Stimulated activated naive CD8-positive, alpha-beta T cell treated with anti-CD3 and anti-CD28 coated beads, Interleukin-15, Interleukin-2, amounts not matched to agents 100 ng/mL and 50 ng/mL, for 24 hours (primary cell): Measurements from ENCODE around the gene CDCA8.

Source experiments
- H3K27ac Mint-ChIP-seq: one replicate; pipeline ENCODE4 v1.8.0; 2021; ENCODE audit warnings: mild to moderate bottlenecking, mixed read lengths
- H3K27me3 Mint-ChIP-seq: one replicate; pipeline ENCODE4 v1.8.0; 2021; ENCODE audit warnings: mixed read lengths
- H3K36me3 Mint-ChIP-seq: one replicate; pipeline ENCODE4 v1.8.0; 2021; ENCODE audit warnings: low read depth, mixed read lengths
- H3K4me1 Mint-ChIP-seq: one replicate; pipeline ENCODE4 v1.8.0; 2021; ENCODE audit warnings: low read depth, mixed read lengths
- H3K4me3 Mint-ChIP-seq: one replicate; pipeline ENCODE4 v1.8.0; 2021; ENCODE audit warnings: mild to moderate bottlenecking, mixed read lengths
- H3K9me3 Mint-ChIP-seq: one replicate; pipeline ENCODE4 v1.8.0; 2021; ENCODE audit warnings: mixed read lengths

CDCA8 gene

DNA sequence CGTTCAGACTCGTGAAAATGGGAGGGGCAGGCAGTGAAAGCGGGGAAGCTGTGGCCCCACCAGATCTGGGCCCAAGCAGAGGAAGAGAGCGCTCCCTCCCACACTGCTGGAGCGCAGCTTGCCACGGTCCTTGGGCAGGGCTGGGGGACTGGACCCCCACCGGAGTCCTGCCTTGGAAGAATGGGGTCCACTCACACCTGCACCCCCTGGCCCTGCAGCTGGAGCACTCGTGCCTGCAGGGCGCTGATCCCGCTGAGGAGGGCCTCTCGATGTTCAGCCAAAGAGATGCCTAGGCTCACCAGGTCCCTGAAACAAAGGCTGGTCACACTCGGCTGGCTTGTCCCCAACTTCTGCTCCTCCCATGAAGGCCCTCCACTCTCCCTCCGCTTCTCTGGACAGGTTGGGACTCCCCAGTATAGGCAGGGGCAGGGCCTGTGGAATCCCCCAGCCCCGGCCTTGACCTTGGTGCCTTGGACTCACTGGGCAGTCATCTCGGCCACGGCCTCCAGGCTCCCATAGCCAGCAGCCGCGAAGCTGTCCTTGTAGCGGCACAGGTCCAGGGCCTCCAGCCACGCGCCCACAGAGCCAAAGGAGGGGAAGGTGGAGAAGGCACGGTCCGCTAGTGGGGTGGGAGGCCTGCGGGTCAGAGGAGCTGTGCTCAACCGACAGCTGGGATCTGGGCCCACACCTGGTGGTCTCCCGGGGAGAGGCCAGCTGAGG, 26.0 kb downstream of the CDCA8 start:
- H3K36me3 Mint-ChIP-seq: no peaks in the 10 kb centered on the region
- H3K27me3 Mint-ChIP-seq: no peaks in the 10 kb centered on the region
- H3K4me1 Mint-ChIP-seq: no peaks in the 10 kb centered on the region
- H3K27ac Mint-ChIP-seq: no peak overlapping the region
- no peak overlapping the region for H3K4me3 Mint-ChIP-seq
- H3K9me3 Mint-ChIP-seq: no peaks in the 10 kb centered on the region

- H3K27me3 Mint-ChIP-seq: no peaks in the 10 kb centered on the region
- H3K36me3 Mint-ChIP-seq: no peaks in the 10 kb centered on the region
- no peaks in the 10 kb centered on the region for H3K9me3 Mint-ChIP-seq
- no peak overlapping the region for H3K4me3 Mint-ChIP-seq
- H3K4me1 Mint-ChIP-seq: no peaks in the 10 kb centered on the region
- no peak overlapping the region for H3K27ac Mint-ChIP-seq
Observed at GRCh38 chr1:37718901-37719571, 26.7 kb downstream of the CDCA8 start.

DNA sequence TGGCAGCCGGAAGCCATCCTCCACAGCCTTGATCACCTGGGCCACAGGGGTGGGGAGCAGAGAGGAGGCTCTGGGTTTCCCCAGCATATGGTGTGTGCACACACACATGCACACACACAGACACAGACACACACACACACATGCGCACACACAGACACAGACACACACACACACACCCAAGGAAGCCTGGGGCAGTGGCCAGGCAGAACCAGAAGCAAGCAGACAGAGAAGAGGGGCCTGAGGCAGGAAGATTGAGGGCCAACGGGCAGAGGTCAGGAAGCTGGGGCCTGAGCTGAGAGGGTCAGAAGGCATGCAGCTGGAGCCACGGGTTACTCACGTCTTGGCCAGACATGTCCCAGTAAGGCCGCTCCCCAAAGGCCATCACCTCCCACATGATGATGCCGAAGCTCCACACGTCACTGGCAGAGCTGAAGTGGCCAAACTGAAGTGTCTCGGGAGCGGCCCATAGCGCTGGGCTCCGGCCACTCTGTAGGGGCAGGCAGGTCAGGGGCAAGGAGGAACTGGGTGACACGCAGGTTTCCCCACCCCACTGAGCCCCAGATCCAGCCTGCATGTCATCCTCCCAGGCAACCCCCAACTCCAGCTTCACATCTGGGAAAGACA, 27.4 kb downstream of the CDCA8 start:
- H3K27ac Mint-ChIP-seq: no peak overlapping the region
- H3K9me3 Mint-ChIP-seq: no peaks in the 10 kb centered on the region
- no peaks in the 10 kb centered on the region for H3K36me3 Mint-ChIP-seq
- no peak overlapping the region for H3K4me3 Mint-ChIP-seq
- peaks cover 5% of the 10 kb centered on the region for H3K27me3 Mint-ChIP-seq
- H3K4me1 Mint-ChIP-seq: no peaks in the 10 kb centered on the region

- Mint-ChIP-seq H3K4me3 (no peak overlapping the region), H3K4me1 (no peaks in the 10 kb centered on the region), H3K9me3 (no peaks in the 10 kb centered on the region), H3K27me3 (peaks cover 13% of the 10 kb centered on the region), H3K27ac (no peak overlapping the region), H3K36me3 (no peaks in the 10 kb centered on the region)
Observed at GRCh38 chr1:37720231-37721130, 28.2 kb downstream of the CDCA8 start.

DNA sequence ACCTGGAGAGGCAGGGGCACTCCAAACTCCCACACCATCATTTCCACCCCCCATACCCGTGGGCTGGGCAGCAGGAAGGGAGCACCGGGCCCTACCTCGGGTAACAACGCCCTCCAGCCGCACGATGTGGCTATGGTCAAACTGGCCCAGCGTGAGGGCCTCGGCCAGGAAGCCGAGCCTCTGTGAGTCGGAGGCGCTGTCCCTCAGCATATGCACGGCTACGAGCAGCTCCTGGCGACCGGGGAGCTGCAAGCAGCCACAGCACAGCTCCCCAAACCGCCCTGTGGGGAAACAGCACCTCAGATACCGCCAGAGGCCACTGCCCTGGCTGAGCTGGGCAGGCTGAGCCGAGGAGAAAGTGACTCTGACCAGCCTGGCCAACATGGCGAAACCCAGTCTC, 29.2 kb downstream of the CDCA8 start:
- peaks cover 15% of the 10 kb centered on the region for H3K27me3 Mint-ChIP-seq
- no peak overlapping the region for H3K27ac Mint-ChIP-seq
- no peak overlapping the region for H3K4me3 Mint-ChIP-seq
- no peaks in the 10 kb centered on the region for H3K9me3 Mint-ChIP-seq
- no peaks in the 10 kb centered on the region for H3K36me3 Mint-ChIP-seq
- no peaks in the 10 kb centered on the region for H3K4me1 Mint-ChIP-seq

- H3K27me3 Mint-ChIP-seq: peaks cover 15% of the 10 kb centered on the region
- no peaks in the 10 kb centered on the region for H3K36me3 Mint-ChIP-seq
- H3K27ac Mint-ChIP-seq: no peak overlapping the region
- H3K9me3 Mint-ChIP-seq: no peaks in the 10 kb centered on the region
- no peaks in the 10 kb centered on the region for H3K4me1 Mint-ChIP-seq
- no peak overlapping the region for H3K4me3 Mint-ChIP-seq
Observed at GRCh38 chr1:37722181-37723071, 30.1 kb downstream of the CDCA8 start.

DNA sequence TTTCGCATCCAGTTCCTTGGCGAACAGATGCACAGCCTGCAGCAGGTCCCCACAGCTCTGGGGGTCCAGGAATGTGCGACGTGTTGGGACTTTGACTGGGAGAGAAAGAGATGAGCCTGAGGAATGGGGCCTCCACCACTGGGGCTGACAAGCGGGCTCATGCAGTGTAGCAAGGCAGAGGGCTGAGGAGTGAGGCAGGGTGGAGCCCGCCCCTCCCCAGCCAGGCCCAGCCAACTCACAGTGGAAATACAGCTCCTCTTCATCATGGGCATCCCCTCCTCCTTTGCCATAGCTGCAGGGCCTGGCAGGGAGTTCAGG, 30.7 kb downstream of the CDCA8 start:
- Mint-ChIP-seq H3K4me3 (no peak overlapping the region), H3K9me3 (no peaks in the 10 kb centered on the region), H3K36me3 (no peaks in the 10 kb centered on the region), H3K27me3 (peaks cover 15% of the 10 kb centered on the region), H3K4me1 (no peaks in the 10 kb centered on the region), H3K27ac (no peak overlapping the region)

- Mint-ChIP-seq H3K27me3 (peaks cover 15% of the 10 kb centered on the region), H3K36me3 (no peaks in the 10 kb centered on the region), H3K4me3 (no peak overlapping the region), H3K27ac (no peak overlapping the region), H3K4me1 (no peaks in the 10 kb centered on the region), H3K9me3 (no peaks in the 10 kb centered on the region)
Observed at GRCh38 chr1:37723390-37724078, 31.2 kb downstream of the CDCA8 start.

GRCh38 chr1:37724575-37724974, 32.3 kb downstream of the CDCA8 start:
- Mint-ChIP-seq H3K4me3 (no peak overlapping the region), H3K27me3 (peaks cover 15% of the 10 kb centered on the region), H3K36me3 (no peaks in the 10 kb centered on the region), H3K9me3 (no peaks in the 10 kb centered on the region), H3K4me1 (no peaks in the 10 kb centered on the region), H3K27ac (no peak overlapping the region)

- Mint-ChIP-seq H3K9me3 (no peaks in the 10 kb centered on the region), H3K27me3 (peaks cover 21% of the 10 kb centered on the region), H3K36me3 (no peaks in the 10 kb centered on the region), H3K4me1 (no peaks in the 10 kb centered on the region), H3K27ac (no peak overlapping the region), H3K4me3 (no peak overlapping the region)
Observed at GRCh38 chr1:37725851-37726613, 33.7 kb downstream of the CDCA8 start.

- Mint-ChIP-seq H3K9me3 (no peaks in the 10 kb centered on the region), H3K27ac (no peak overlapping the region), H3K4me1 (no peaks in the 10 kb centered on the region), H3K27me3 (peaks cover 21% of the 10 kb centered on the region), H3K36me3 (no peaks in the 10 kb centered on the region), H3K4me3 (no peak overlapping the region)
Observed at GRCh38 chr1:37726751-37727585, 34.7 kb downstream of the CDCA8 start.

GRCh38 chr1:37728416-37728815, 36.1 kb downstream of the CDCA8 start:
- no peaks in the 10 kb centered on the region for H3K36me3 Mint-ChIP-seq
- no peaks in the 10 kb centered on the region for H3K4me1 Mint-ChIP-seq
- no peak overlapping the region for H3K4me3 Mint-ChIP-seq
- no peaks in the 10 kb centered on the region for H3K9me3 Mint-ChIP-seq
- H3K27me3 Mint-ChIP-seq: peaks cover 25% of the 10 kb centered on the region
- no peak overlapping the region for H3K27ac Mint-ChIP-seq
